Stimulated activated CD4-positive, alpha-beta T cell treated with anti-CD3 and anti-CD28 coated beads, Interleukin-12 subunit alpha, Interleukin-12 subunit beta, amount 100 ng/mL, for 4 hours (primary cell): Measurements from ENCODE around the gene REV1.
"Not testable (repeated sequence)": the region's sequence is repeated elsewhere in the genome, so short reads cannot be mapped to it uniquely, and the experiment has no call there.

Source experiments
- DNase-seq: peaks from one replicate; pipeline ENCODE4 v3.0.0-alpha.2; 2020

Gene REV1

DNA sequence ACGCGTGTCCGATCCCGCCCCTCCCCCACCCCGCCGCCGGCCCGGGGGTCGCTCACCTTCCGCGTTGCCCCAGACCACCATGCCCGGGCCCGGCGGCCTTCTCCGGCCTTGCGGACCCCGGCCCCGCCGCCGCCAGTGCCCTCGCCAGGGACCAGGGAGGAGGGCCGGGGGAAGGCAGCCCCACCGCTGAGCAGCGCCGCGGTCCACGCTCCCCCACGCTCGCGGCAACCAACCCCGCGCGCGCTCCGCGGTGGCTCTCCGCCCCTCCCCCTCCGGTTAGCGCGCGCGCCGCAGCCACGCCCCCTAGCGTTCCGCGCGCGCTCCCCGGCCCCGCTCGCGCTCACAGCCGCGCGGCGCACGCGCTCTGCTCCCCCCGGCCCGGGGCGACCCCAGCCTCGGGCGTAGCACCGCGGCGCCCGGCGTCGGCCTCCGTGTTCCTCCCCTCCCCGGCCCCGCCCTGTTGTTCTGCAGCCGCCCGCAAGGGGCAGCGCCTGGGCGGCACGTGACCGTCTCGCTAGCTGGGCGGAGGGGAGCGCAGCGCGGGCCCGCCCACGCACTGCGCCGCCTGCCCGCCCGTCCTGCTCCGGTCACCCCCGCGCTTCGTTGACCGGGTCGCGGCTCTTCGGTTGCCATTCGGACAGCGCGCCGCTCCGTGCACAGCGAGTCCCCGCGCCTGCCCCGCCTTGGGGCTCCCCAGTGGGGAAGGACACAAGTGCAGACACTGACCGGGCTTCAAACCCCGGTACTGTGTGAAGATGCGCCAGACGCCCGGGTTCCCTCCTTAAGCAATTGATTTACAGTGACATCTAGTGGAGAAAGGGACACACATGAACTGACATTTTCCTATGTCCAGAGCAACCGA, at the start of gene REV1:
TSS of gene REV1 (minus strand) at position 257 of the 862 bp plus-strand sequence. CDS start 25,042 bp downstream, outside the sequence.
- DNase-seq, result peak; percentile 92

DNA sequence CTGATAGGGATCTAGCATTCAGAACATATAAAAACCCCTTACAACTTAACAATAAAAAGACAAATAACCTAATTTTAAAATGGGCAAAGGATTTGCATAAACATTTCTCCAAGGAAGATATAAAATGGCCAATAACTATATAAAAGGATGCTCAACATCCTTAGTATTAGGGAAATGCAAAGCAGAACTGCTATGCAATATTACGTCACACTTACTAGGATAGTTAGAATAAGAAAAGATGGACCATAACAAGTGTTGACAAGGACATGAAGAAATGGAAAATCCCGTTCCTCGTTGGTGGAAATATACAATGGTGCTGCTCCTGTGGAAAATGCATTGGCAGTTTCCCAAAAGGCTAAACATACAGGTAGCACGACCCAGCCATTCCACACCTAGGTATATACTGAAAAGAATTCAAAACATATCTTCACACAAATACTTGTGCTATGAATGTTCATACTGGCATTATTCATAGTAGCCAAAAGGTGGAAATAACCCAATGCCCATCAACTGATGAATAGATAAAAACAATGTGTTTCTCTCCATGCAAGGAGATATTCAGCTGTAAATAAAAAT, 48.2 kb upstream of the REV1 start:
- no peak for DNase-seq

DNA sequence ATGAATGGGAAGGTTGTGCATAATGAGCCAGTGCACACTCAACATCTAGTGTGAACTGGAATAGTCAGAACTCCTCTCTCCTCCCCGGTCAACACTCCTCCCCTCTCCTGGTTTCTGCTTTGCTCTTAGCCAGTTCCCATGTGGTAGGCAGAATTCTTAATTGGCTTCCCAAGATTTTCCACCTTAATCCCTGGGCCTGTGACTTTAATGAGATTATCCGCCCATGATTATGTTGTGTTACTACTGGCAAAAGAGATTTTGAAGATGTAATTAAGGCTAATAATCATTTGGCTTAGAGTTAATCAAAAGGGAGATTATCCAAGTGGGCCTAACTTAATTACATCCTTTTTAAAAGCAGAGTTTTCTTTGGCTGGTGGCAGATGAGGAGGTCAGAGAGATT, 34.2 kb upstream of the REV1 start:
- DNase-seq, result no peak

- DNase-seq, result no peak
These were observed 32.3 kb upstream of the REV1 start for GRCh38 chr2:99522157-99522556.

DNA sequence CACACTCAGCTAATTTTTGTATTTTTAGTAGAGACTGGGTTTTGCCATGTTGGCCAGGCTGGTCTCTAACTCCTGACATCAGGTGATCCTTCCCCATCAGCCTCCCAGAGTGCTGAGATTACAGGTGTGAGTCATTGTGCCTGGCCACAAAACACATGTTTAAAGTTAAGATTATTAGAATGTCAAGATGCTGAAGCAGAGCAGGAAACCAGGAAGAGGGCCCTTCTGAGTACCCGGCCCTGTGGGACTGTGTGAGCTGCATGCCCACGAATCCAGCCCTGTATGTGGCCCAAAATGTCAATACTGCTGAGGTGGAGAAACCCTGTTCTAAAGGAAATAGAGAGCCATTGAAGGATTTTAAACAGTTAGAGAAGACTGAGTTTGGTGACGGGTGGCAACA, 31.0 kb upstream of the REV1 start:
- no peak for DNase-seq

DNA sequence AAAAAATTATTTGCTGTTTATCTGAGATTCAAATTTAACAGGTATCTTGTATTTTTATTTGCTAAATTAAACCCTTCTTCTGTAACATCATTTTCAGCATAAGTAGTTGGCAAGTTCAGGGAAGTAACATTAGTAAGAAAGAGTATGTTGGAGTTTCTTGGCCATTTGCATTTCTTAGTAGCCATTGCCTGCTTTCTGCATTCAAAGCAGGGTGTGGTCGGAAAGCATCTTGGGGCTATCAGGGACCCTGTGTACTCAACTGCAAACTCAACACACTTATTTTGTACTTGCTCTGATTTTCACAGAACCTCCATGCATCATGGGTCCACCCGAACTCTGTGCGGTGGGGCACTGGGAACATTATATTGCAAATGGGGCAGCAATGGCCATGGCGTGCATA, 30.4 kb upstream of the REV1 start:
- DNase-seq, result no peak

DNA sequence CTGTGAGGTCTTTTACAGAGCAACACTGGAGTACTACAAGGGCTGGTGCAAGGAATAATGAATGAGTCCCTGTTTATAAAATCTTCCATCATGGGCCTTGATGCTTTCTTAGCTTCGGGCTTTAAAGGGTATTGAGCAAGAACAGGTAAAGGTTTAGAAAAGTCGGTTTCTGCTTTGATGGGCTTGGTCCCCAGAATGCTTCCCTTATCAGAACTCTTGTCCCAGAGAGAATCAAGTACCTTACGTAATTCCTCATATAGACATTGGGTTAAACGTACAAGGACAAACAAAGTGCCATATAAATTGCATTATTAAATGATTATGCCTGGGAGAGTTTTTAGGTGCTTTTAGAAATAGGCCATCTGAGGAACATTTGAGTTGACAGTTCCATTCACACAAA, 24.5 kb upstream of the REV1 start:
- DNase-seq, result no peak

DNA sequence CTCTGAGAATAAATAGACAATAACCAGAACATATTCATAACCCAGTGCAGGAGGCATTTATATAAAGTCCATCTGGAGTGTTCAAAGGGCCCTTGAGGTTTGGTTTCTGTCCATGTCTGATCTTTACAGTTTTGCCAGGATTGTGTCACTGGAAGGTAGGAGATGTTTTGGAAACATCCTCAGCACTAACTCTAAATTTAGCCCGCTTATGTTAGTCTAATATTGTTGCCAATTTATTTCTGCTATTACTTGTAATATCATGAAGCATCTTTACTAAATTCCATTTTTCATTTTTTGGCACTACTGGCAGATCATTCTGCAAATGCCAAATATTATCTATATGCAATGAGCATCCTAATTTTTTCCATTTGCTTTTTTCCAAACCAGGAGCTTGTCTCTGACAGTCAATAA, 22.4 kb upstream of the REV1 start:
- no peak for DNase-seq

- DNase-seq, result no peak
These were observed 19.6 kb upstream of the REV1 start for GRCh38 chr2:99509387-99509786.

DNA sequence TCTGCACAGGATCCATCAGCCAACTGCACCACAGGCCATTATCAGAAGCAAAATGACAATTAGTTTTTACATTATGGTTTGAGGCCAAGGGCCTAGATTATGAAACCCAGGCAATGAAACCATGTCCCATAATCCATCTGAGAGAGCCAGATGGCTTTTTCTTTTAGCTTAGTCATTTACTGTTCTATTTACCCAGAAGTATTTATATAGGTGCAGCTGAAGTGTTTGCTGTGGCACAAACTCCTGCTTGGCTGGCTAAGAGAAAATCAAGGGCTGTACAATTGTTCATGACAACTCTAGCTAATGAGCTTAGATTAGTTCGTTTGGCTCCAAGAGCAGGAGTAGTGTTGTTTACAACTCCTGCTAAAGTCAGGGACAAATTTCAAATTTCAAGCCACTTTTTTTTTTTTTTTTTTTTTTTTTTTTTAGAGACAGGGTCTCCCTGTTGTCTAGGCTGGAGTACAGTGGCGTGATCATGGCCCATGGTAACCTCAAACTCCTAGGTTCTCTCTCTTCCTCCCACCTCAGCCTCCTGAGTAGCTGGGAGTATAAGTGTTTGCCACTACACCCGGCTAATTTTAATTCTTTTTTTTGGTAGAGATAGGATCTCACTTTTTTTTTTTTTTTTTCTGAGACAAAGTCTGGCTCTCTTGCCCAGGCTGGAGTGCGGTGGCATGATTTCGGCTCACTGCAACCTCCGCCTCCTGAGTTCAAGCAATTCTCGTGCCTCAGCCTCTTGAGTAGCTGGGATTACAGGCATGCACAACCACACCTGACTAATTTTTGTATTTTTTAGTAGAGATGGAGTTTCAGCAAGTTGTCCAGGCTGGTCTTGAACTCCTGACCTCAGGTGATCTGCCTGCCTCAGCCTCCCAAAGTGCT, 18.4 kb upstream of the REV1 start:
- DNase-seq, result no peak

- no peak for DNase-seq
These were observed 15.2 kb upstream of the REV1 start for GRCh38 chr2:99504844-99505584.

- not testable (repeated sequence) for DNase-seq
These were observed 14.0 kb upstream of the REV1 start for GRCh38 chr2:99503662-99504416.

GRCh38 chr2:99496021-99496420, 6.2 kb upstream of the REV1 start:
- DNase-seq, result no peak

DNA sequence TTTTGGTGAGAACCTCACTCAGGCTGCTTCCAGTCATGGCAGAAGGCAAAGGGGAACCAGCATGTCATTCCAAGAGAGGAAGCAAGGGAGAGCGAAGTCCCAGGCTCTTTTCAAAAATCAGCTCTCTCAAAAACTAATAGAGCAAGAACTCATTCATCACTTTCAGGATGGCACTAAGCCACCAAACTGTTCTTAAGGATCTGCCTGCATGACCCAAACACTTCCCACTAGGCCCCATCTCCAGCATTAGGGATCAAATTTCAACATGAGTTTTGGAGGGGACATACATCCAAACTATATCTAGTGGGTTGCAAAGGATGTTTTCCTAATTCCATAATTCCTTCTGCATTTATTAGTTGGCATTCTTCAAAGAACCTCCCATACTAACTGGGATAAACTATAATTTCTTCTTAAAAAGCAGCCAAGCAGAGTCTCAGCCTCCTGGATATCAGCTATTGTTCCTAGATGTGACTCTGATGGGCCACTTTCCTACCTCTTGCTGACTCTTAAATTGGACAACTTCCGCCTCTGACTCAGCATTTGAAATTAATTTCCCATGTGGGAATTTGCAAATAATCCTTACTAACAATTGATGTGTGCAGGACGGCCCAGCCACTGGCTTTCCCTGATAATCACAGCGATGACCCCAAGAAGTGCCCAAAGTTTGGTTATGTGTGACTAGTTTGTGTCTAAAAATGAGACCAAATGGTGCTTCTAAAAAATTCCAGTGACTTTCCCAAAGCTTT, 5.5 kb upstream of the REV1 start:
- no peak for DNase-seq

- DNase-seq, result no peak
These were observed 2.9 kb upstream of the REV1 start for GRCh38 chr2:99492721-99493120.

- DNase-seq, result no peak
These were observed 1.0 kb upstream of the REV1 start for GRCh38 chr2:99490623-99491461.

GRCh38 chr2:99489063-99489760, 605 bp downstream of the REV1 start:
- peak; percentile 21 for DNase-seq

- no peak for DNase-seq
These were observed 1.2 kb downstream of the REV1 start for GRCh38 chr2:99488539-99489062.

DNA sequence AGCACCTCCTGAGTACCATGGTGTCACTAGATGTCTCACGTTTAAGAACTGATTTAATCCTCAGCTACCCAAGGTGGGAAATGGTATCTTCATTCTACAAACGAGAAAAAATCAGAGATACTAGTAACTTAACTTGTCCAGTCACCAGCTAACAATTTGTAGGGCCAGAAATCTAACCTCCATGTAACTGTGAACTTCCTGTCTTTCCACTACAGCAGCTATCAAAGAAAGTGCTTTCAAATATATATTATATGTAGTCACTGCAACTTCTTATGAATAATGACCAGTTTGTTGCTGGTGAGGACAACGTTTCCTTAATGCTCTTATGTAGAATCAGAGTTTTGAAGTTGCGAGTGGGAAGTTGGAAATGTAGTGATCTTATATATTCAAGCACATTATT, 1.9 kb downstream of the REV1 start:
- no peak for DNase-seq
